HG03039 (cell line): ENCODE measurements around the gene LYRM7.

Experiments
- ATAC-seq: cut with Tn5 transposase; IDR thresholded peaks from one replicate; pipeline ENCODE4 v1.9.1; 2021; ENCODE audit warnings: mild to moderate bottlenecking, moderate library complexity; ENCODE audit not compliant: unreplicated experiment

The LYRM7 gene

GRCh38 chr5:131217791-131218190 lies 47.0 kb downstream of the LYRM7 start:
- no peak for ATAC-seq

DNA sequence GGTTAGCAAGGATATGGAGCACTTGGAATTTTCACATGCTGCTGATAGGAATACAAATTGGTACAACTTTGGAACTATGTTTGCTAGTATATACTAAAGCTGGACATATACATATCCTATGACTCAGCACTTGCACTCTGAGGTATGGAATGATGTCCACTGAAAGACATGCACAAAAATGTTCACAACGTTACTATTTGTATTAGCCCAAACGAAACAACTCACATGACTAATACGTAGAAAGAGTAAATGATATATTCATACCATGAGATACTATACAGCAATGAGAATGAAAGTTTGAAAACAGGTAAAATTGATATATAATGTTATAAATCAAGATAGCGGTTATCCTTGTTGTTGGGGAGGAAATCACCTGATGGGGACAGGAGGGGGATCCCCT lies 47.6 kb downstream of the LYRM7 start:
- ATAC-seq = no peak

GRCh38 chr5:131220566-131220965 lies 49.8 kb downstream of the LYRM7 start:
- ATAC-seq = no peak

GRCh38 chr5:131221008-131221703 lies 50.4 kb downstream of the LYRM7 start:
- no peak for ATAC-seq

- ATAC-seq = no peak
These were observed 51.1 kb downstream of the LYRM7 start for GRCh38 chr5:131221888-131222287.

- no peak for ATAC-seq
These were observed 52.0 kb downstream of the LYRM7 start for GRCh38 chr5:131222731-131223130.

DNA sequence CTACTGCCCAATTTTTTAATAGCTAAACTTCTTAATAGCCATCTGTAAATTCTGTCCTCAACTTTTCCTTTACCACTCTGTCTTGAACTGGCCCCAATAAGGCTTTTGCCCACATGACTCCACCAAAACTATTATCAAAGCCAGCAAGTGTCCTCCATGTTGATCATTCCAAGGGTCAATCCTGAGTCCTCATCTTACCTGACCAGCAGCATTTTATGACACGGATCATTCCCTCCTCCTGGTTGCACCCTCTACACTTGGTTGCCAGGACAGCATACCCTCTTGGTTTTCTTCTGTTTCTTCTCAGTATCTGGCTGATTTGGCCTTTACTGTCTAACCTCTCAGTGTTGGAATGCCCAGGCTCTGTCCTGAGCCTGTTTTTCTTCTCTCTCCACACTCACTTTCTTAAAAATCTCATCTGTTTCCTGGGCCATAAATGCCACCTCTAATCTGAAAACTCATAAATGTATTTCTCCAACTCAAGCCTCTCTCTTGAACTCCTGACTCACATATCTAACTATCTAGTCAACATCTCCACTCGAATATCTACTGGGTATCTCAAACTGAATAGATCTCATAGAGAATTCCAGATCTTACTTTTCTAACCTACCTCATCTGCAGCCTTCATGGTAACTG lies 53.1 kb downstream of the LYRM7 start:
- ATAC-seq = no peak

DNA sequence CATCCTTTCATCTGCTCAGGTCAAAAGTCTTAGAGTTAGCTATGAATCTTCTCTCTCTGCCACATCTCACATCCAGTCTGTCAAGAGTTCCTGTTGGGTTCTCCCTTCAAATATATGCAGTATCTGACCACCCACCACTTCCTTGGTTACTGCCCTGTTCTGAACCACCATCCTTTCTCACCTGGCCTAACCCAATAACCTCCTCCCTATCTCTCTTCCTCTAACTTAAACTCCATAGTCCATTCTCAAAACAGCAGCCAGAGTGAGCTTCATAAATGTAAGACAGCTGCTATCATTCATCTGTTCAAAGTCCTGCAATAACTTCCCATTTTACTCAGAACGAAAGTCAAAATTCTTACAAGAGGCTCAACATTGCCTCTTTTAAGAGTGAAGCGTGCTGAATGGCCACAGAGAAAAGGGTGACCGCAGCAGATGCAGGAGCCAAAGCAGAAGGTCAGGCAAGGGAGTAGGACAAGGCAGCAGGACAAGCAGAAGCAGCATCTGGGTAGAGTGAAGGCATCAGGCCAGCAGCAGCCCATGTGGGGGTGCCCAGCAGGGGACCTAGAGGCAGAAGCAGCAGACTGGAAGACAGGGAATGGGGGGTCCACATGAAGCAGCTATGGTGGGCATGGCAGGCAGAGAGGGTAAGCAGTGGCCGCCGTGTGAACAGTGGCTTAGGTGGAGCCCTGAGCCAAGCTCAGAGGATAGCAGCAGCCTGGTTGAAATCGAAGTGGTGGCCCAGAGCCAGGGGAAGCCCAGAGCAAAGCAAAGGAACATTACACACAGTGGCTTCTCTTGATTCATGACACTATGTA lies 53.9 kb downstream of the LYRM7 start:
- ATAC-seq = peak; percentile 83

DNA sequence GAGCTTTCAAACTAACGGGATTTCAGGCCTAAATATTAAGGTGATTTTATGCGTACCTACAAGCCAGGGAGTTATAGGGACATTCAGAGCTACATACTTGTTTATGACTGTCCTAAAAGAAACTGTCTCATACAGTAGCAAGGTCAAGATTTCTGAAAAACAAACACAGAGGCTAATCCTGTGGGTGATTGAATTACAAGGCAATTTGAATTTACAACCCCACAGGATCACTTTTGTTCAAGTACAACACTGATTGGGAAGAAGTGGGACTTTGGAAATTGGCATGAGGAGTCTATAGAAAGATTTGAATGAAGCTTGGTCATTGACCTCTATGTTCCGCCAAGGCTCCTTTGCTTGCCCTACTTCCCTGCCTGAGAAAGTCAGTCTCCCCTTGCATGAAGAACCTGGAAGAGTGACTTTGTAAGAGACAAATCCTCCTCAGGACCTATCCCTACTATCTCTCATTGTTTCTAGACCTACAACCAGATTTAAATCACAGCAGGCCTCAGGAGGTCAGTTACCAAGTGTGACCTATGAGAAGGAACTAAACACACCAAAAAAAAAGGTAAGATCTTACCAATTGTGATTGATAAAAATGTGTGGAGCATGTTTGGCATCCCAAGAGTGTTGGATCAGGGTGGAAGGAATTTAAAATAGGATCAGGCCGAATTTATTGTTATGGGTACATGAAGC lies 54.7 kb downstream of the LYRM7 start:
- ATAC-seq = no peak

GRCh38 chr5:131226899-131227298 lies 56.2 kb downstream of the LYRM7 start:
- no peak for ATAC-seq

- ATAC-seq = no peak
These were observed 57.9 kb downstream of the LYRM7 start for GRCh38 chr5:131228646-131229045.

- ATAC-seq = no peak
These were observed 58.9 kb downstream of the LYRM7 start for GRCh38 chr5:131229623-131230022.

GRCh38 chr5:131230406-131230805 lies 59.7 kb downstream of the LYRM7 start:
- peak; percentile 53 for ATAC-seq

- ATAC-seq = no peak
These were observed 68.9 kb downstream of the LYRM7 start for GRCh38 chr5:131239686-131240085.

GRCh38 chr5:131242728-131243255 lies 72.0 kb downstream of the LYRM7 start:
- no peak for ATAC-seq

GRCh38 chr5:131245312-131245711 lies 74.6 kb downstream of the LYRM7 start:
- no peak for ATAC-seq

GRCh38 chr5:131245948-131246347 lies 75.2 kb downstream of the LYRM7 start:
- no peak for ATAC-seq

- ATAC-seq = no peak
These were observed 75.8 kb downstream of the LYRM7 start for GRCh38 chr5:131246504-131246903.

- no peak for ATAC-seq
These were observed 80.2 kb downstream of the LYRM7 start for GRCh38 chr5:131250751-131251475.

- ATAC-seq = peak; percentile 84
These were observed 82.1 kb downstream of the LYRM7 start for GRCh38 chr5:131252824-131253171.
